Esophagus squamous epithelium (tissue), 4 donors: ENCODE results near the gene POLR1E.

Source experiments
- CTCF ChIP-seq, 6 experiments: fragments of 450-650 bp in 4 of 6; fragments of 200-600 bp in 2 of 6; sonication (generic) in 2 of 6; IDR thresholded peaks; one replicate each; pipeline ENCODE4 v1.5.1; 2016 to 2019; ENCODE audit warnings: antibody characterized with exemption in 6 of 6, mild to moderate bottlenecking in 4 of 6, moderate library complexity in 4 of 6
- POLR2A ChIP-seq, 4 donors: fragments of 450-650 bp; IDR thresholded peaks; one replicate each; pipeline ENCODE4 v1.6.1; 2017; ENCODE audit warnings: antibody characterized with exemption in 4 of 4, mild to moderate bottlenecking in 4 of 4, moderate library complexity in 3 of 4

GRCh38 chr9:37480759-37481158 is 5.0 kb upstream of the POLR1E start:
- TF ChIP-seq CTCF (IDR thresholded peaks at IDR 0.05) (no peak), POLR2A (IDR thresholded peaks at IDR 0.05) (no peak)
